ENCODE results near the gene OR1F1. TPM values are rescaled to one million over a fixed set of nuclear protein-coding genes. Genes with fewer than 3 reads are reported as not detected.
"Not testable (repeated sequence)": the region's sequence is repeated elsewhere in the genome, so short reads cannot be mapped to it uniquely, and the experiment has no call there.

Gene OR1F1
- total and polyA plus RNA-seq, 8 donors = not detected

DNA sequence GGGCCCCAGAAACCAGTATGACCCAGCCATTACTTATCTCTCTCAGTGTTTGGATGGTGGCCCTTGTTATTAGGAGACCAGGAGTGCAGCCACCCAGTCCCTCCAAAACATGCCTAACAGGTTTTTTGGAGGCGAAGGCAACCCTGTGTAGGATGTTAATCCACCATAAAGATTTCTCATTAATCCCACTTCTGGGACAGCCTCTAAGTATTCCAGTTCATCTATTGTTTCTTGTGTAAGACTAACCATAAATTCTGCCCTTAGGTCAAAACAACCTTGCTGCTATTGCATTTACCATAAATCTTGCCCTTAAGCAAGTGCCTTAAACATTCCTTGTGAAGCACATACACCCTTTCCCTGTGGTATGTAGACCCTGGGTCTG, 21.5 kb upstream of the OR1F1 start:
- Histone ChIP-seq H3K9me3 (no peaks in the 10 kb centered on the region), H3K27me3 (peaks cover 0 to 52% (median 36%) of the 10 kb centered on the region in 3 donors), H3K27ac (no peak overlapping the region), H3K4me3 (no peak overlapping the region), H3K36me3 (no peaks in the 10 kb centered on the region), H3K4me1 (peaks cover 14 to 22% (median 18%) of the 10 kb centered on the region in 4 donors)
- intact Hi-C loops (cut with DNase I; ENCODE audit: low total_unique reads) = no loop called here
- TF ChIP-seq, protein P1, sequence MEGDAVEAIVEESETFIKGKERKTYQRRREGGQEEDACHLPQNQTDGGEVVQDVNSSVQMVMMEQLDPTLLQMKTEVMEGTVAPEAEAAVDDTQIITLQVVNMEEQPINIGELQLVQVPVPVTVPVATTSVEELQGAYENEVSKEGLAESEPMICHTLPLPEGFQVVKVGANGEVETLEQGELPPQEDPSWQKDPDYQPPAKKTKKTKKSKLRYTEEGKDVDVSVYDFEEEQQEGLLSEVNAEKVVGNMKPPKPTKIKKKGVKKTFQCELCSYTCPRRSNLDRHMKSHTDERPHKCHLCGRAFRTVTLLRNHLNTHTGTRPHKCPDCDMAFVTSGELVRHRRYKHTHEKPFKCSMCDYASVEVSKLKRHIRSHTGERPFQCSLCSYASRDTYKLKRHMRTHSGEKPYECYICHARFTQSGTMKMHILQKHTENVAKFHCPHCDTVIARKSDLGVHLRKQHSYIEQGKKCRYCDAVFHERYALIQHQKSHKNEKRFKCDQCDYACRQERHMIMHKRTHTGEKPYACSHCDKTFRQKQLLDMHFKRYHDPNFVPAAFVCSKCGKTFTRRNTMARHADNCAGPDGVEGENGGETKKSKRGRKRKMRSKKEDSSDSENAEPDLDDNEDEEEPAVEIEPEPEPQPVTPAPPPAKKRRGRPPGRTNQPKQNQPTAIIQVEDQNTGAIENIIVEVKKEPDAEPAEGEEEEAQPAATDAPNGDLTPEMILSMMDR (IDR thresholded peaks at IDR 0.05) = no peak
- no peak for TF ChIP-seq POLR2AphosphoS5 (IDR thresholded peaks at IDR 0.05)
- TF ChIP-seq EP300 (IDR thresholded peaks at IDR 0.05) = no peak
- no peak for TF ChIP-seq POLR2A (IDR thresholded peaks at IDR 0.05)
- WGBS, 5 donors = 6 to 26% (median 16%) methylated on average over 1 of the region's 1 CpG
- peak in 1 of 2 donors; percentile 9 for DNase-seq

DNA sequence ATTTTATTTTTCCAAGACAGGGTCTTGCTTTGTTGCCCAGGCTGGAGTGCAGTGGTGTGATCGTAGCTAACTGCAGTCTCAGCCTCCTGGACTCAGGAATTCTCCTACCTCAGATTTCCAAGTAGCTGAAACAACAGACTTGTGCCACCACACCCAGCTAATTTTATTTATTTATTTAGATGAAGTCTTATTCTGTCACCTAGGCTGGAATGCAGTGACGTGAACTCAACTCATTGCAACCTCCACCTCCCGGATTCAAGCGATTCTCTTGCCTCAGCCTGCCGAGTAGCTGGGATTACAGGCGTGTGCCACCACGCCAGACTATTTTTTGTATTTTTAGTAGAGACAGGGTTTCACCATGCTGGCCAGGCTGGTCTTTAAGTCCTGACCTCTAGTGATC, 19.3 kb upstream of the OR1F1 start:
- peaks cover 17 to 34% (median 23%) of the 10 kb centered on the region in 4 donors for H3K4me1 ChIP-seq
- peaks cover 16 to 70% (median 57%) of the 10 kb centered on the region in 3 donors for H3K27me3 ChIP-seq
- H3K4me3 ChIP-seq; H3K27ac ChIP-seq; DNase-seq; H3K9me3 ChIP-seq; H3K36me3 ChIP-seq; intact Hi-C loops (cut with DNase I; ENCODE audit: low total_unique reads): not testable (repeated sequence)
- WGBS, 5 donors = 72 to 84% (median 80%) methylated on average over 7 of the region's 7 CpGs

DNA sequence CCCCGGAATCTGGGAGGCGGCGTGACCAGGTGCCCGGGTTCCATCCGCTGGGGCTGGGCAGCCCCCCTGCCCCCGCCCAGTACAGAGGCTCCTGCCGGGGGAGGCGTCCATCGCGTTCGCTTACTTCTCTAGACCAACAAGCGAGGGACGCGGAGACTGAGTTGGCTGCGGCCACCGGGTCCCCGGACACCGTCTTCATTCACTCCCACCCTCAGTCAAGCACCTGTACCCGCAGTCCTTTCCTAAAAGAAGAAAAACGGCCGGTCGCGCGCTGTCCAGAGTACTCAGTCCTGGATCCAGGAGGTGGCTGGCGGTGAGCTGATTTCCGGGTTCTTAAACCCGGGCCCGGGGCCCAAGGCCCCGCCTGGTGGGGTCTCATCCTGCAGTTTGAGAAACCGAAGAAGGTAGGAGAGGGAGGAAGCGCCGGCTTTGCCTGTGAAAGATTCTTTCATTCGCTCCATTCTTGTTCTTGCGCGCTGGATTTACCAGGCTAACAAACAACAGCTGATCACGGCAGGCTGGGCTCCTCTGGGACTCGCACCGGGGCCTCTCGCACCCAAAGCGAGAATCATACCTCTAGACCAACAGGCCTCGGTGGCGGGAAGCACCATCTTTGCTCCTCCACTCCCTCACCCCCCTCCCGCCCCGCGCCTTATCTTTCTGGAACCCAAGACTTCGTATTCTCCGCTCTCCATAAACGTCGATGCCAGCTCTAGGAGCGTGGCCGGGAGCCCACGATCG, 17.4 kb upstream of the OR1F1 start:
- DNase-seq = no peak
- 3 to 8% (median 5%) methylated on average over 41 to 53 of the region's 53 CpGs for WGBS, 5 donors
- H3K4me1 ChIP-seq = peaks cover 16 to 45% (median 33%) of the 10 kb centered on the region in 4 donors
- H3K27me3 ChIP-seq = peaks cover 27 to 80% (median 75%) of the 10 kb centered on the region in 3 donors
- TF ChIP-seq, protein P1 (IDR thresholded peaks at IDR 0.05) = no peak
- no peak for TF ChIP-seq EP300 (IDR thresholded peaks at IDR 0.05)
- TF ChIP-seq POLR2A (IDR thresholded peaks at IDR 0.05) = no peak
- TF ChIP-seq POLR2AphosphoS5 (IDR thresholded peaks at IDR 0.05) = no peak
- no peaks in the 10 kb centered on the region for H3K9me3 ChIP-seq
- H3K36me3 ChIP-seq = no peaks in the 10 kb centered on the region
- H3K27ac ChIP-seq = no peak overlapping the region
- intact Hi-C loops (cut with DNase I; ENCODE audit: low total_unique reads) = no loop called here
- H3K4me3 ChIP-seq = peak overlapping the region in 3 of 4 donors; percentile 3 to 28 (median 22)

DNA sequence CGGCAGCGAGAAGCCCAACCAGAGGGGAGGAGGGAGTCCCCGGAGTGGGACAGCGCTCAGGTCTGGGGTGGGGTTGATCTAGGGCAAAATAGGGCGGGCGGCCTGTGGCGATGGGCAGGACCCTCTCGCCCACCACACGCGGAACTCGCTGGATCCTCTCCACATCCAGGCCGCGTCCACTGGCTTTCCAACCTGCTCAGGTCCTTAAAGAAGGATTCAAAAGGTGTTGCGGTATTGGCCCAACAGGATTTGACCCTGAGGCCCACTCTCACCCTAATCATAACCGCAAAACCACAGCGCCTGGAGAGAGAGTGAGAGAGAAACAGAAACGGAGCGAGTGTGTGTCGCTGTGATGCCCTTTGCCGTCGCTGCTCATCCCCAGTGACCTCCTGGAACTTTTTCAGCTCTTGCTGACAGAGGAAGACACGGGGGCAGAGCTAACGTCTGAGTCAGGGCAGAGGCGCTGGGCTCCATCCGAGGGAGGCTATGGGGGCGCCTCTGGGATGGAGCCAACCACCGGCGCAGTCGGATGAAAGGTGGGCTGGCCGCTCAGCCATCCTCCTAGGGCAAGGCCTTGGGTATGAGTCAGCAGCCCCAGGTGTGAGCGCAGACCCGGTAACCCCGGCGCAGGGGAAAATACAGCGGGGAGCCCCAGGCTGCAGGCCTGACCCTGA, 16.7 kb upstream of the OR1F1 start:
- Histone ChIP-seq H3K36me3 (no peaks in the 10 kb centered on the region), H3K27ac (no peak overlapping the region), H3K4me3 (peak overlapping the region in 3 of 4 donors; percentile 3 to 28 (median 11)), H3K4me1 (peaks cover 14 to 41% (median 31%) of the 10 kb centered on the region in 4 donors), H3K9me3 (no peaks in the 10 kb centered on the region), H3K27me3 (peaks cover 27 to 87% (median 80%) of the 10 kb centered on the region in 3 donors)
- intact Hi-C loops (cut with DNase I; ENCODE audit: low total_unique reads) = no loop called here
- DNase-seq = peak in 1 of 2 donors; percentile 25
- TF ChIP-seq POLR2AphosphoS5 (IDR thresholded peaks at IDR 0.05) = no peak
- TF ChIP-seq EP300 (IDR thresholded peaks at IDR 0.05) = no peak
- TF ChIP-seq, protein P1 (IDR thresholded peaks at IDR 0.05) = no peak
- TF ChIP-seq POLR2A (IDR thresholded peaks at IDR 0.05) = no peak
- WGBS, 5 donors = 4 to 8% (median 6%) methylated on average over 26 to 35 of the region's 35 CpGs

Measured in stomach (tissue), 9 donors.